COLO829 (cell line): ENCODE results near the gene CD96.

Experiments
- DNase-seq: peaks from one replicate; pipeline ENCODE4 v3.0.0; 2012; ENCODE audit warnings: low spot score

The CD96 gene

DNA sequence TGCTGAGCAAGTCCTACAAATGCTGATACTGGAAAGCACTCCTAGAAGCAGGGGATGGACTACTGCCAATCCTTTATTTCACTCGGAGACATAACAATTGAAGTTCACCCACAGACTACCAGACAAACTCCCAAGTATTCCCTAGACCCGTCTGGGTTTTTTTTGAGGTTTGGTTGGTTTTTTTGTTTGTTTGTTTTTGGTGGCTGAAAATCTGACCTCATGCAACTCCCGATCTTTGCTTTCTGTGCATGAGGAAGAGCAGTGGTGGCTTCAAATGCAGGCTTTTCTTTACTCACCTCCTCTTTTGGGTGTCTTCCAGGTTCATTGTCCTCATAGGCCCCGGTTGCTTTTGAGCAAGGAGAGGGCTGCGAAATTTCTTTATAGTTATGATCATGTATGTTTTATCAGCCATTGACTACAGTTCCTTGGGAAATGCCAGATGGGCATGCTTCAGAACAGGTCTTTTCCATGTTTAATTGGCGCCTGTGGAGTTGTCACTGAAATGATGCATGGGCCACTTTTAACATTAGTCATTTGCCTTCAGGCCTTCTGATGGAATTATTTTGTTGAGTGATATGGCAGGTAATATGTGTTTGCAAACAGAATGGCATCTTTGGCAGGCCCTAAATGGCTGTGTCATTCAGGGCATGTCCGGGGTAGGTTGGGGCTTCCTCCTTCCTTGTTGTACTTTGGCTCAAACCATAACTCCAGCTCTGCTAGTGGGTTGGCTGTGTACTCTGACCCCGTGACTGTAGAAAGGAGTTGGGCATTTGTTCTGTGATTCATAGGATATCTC, 134.4 kb downstream of the CD96 start:
- DNase-seq = no peak

DNA sequence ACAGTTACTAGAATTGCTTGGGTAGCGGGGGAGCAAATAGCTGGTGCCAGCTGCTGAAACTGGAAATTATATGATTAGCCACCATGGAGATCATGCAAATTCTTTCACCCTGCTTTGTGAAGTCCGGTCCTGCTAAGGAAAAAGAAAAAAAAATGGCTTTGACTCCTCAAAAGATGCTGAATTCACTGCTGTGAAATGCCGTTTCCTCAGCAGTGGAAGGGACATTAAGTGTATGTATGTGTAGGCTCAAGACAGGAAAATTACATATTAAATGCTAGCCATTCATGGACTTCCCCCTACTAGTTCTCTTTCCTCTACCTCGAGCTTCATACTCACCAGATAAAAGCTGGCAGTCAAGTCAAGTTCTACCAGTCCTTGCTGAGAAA, 135.0 kb downstream of the CD96 start:
- DNase-seq = no peak

DNA sequence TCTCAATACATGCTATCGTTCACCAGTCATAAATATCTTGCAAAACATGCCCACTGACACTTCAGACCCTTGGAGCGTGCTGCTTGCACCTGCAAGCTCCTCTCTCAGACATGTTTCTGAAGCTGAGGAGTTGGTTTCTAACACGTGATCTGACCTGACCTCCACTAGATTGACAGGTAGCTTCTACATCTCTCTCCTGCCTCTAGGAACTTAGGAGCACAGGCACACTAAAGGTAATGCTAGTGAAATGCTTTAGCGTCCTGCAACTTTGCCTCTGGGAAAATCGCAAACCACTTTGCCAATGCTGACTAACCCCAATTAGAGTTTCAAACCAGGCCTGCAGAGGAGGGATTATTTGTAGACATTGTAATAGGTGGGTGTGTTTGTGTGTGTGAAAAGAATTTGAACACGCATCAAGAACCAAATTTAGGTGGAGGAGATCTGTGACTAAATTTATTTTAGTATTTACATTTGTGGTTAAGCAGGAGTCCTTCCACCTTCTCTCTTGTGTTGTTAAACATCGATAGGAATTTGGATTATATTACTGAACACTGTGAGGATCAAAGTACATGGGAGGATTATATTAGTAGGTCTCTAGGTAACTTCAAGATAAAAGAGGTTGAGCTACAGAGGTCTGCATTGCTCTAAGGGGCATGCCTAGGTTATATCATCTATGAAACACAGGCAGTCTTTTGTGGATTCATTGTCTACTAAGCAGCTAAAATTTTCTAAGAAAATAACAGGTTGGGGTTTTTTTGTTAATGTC, 139.8 kb downstream of the CD96 start:
- no peak for DNase-seq

DNA sequence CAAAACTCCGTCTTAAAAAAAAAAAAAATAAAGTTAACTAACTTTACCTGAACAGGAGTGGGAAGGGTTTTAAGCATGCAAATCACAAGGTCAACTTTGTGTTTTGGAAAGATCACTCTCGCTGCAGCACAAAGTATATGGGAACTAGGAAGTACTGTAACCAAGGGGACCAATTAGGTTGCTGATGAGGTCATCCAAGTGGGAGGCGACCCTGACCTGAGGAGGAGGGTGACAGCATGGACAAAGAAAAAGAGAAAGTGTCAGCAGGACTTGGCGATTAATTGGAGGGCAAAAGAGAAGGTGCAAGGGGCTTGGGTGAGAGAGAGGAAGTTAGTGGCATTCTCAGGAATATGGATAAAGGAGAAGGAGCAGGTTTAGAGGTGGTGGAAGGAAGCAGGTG, 142.6 kb downstream of the CD96 start:
- no peak for DNase-seq

DNA sequence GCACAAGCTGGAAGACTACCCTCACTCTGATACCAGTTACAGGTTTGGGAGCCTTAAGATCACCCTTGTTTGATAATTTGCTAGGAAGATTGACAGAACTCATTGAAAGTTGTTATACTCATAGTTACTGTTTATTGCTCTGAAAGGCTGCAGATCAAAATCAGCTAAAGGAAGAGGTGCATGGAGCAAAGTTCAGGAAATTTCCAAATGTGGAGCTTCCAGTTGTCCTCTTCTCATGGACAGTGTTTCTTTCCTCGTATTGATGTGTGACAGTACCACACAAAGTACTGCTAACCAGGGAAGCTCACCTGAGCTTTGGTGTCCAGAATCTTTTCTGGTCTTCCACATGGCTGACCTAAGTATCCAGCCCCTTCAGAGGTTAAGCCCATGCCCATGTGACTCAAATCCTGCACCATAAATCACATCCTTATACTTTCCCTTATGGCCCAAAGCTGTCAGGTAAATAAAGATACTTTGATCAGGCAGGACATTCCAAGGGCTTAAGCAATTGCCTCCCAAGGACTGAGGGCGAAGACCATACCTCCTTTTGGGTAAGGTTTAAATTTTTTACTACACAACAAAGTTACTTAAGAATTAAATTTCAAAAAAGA, 146.3 kb downstream of the CD96 start:
- DNase-seq = no peak

DNA sequence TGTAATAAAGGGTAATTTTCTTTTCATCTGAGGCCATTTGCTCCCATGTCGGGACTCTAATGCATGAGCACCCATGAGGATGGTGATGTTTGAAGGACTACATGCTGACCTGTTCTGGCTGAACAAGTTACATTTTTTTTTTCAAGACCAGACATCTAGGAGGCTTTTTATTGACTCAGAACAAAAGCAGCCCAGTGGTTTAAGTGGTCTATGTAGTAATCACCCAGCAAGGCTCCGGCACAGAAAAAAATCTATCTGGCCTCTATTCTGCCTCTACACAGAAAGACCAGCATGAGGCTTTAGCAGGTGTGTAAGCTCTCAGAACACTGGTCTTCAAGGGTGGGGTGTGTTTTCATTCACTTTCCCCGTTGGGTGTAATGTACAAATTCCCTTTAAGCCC, 148.2 kb downstream of the CD96 start:
- DNase-seq = no peak

DNA sequence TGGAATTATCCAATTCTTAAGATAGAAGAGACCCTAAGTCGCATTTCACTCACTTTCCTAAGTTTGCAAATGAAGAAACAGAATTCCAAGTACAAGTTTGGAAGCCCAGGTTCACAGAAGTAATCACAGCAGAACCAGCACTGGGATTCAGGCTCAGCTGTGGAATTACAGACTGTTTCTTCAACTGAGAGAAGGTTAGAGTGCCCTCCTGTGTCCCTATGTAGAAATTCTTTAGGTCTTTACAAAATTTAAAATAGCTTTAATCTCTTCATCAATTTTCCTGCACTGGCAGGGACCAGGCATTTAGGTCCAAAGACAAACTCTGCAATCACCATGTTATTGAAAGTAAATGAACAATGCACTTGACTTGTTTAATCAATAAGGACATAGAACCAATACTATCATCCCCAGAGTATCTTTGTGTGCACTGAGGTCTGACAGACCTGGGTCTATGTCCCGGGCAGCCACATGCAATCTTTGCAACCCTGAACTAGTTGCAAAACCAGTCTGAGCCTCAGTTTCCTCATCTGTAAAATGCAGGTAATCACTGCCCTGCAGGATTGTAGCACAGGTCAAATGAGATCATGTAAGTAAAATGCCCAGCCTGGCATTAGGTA, 149.4 kb downstream of the CD96 start:
- peak; percentile 51 for DNase-seq

DNA sequence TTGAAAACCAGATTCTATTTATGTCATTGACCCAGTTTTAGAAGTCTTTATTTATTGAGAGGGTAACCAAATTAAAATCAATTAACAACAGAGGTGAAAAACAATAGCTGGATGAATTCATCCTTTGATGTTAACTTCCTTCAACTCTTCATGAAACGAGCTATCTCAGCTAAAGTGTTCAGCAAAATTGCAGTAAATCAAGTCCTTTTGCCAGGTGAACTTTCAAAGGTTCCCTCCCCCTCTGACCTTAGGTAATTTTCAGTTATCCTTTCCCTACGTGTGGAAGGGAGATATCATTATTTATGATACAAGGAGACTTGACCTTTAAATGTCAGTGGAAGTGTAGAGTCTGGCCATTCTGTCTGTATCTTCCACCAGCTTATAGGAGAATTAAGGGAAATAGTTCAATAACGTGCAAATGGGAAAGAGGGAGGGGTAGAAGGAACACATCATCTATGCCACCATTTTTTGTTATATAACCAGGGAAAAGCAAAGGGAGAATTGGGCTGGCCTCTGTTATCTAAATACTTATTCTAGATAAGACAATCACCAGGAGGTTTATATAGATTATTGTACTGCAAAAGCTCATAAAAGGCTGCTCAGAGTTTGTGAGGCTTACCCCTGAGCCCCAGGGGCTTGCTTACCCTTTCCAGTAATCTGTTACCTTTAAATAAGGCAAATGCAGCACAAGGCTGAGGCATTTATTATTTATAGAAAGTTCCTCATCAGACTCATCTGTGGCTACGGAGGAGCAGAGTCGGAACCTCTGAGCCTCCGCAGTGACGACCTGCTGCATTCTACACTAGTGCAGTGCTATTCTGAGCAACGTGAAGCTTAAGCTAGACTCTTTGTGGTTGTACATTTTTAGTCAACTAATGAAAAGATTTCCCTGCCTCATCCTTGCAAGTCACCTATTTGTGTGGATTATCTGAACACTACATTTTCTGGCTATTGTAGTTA, 150.9 kb downstream of the CD96 start:
- DNase-seq = no peak

DNA sequence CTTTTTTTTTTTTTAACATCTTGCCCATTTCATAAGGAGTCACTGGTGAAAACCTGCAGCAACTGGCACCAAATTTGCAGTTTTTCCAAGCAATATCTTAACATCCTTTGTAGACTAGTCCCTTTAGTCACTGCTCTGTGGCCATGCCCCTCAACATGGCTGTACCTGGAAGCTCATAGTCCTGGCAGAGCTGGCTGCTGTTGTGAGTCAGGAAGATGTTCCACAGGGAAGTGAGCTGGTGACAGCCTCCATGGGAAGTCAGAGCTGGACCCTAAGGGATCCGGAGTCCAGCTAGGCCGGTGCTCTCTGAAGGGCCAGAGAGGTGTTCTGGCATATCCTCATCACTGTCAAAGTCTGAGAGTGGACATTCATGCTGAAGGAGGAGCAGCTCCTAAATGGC, 152.5 kb downstream of the CD96 start:
- DNase-seq = no peak

DNA sequence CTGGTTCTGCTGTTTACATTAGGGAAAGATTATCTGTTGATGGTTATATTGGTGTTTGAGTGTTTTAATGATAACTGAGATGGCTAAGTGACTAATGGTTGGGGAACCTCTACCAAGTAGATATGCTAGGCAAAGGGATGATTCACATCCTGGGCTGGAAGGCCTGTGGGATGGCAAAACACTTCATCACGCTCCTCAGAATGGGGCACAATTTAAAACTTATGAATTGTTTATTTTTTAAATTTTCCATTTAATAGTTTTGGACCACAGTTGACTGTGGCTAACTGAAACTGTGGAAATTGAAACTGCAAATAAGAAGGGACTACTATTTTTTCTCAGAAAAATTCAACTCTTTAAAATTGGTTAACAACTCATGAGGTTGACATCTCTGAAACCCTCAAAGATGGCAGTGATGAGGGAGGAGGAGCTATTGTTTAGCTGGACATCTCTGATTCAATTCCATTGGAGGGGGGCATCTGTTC, 153.7 kb downstream of the CD96 start:
- peak; percentile 50 for DNase-seq

DNA sequence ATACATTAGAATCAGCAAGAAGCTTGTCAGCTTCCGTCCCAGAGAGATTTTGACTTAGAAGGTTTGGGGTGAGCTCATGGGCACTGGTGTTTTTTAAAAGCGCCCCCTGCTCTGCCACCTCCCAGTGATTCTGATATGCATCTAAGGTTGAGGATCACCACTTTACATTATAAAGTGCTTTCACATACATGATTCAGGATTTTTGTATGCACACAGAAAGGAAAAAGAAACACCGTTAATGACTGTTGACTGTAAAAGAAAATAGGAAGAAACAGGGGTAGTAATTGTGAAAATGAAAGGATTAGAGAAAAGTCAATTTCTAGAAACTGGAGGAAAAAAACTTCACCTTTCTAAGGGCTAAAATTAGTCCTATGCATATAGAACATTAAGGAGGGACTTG, 158.1 kb downstream of the CD96 start:
- no peak for DNase-seq

DNA sequence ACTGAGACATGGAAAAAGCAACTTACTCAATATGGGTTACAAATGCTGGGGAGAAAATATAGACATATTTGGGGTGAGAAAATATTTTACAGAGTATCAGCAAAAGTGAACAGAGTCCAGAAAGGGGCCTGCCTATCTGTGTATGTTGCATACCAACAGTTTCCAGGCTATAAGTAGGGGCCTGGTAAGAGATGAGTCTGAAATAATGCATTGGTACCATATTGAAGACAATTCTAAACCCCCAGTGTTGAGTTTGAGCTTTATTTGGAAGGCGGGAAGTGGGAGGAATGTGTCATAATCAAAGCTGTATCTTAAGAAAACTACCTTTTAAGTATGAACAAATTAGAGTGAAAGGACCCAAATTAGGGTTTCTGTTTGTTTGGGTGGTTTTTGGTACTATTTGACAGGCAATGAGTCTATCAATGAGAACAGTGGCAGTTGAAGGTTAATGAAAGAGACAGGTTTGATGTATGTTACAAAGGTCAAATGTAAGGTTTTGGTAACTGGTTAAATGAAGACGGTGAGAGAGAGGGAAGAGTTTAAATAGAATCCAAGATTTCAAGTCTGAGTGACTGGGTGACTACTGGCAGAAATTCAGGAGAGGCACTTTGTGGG, 159.4 kb downstream of the CD96 start:
- no peak for DNase-seq
